ENCODE results near the gene GPR161.
"Not testable (repeated sequence)": the region's sequence is repeated elsewhere in the genome, so short reads cannot be mapped to it uniquely, and the experiment has no call there.

GPR161 gene

GRCh38 chr1:168084396-168085231, 52.1 kb downstream of the GPR161 start:
- DNase-seq, result no peak

- DNase-seq, result no peak
Measured at GRCh38 chr1:168083456-168084325, 53.0 kb downstream of the GPR161 start.

GRCh38 chr1:168082008-168082876, 54.5 kb downstream of the GPR161 start:
- peak; percentile 58 for DNase-seq

GRCh38 chr1:168081373-168082007, 55.2 kb downstream of the GPR161 start:
- no peak for DNase-seq

DNA sequence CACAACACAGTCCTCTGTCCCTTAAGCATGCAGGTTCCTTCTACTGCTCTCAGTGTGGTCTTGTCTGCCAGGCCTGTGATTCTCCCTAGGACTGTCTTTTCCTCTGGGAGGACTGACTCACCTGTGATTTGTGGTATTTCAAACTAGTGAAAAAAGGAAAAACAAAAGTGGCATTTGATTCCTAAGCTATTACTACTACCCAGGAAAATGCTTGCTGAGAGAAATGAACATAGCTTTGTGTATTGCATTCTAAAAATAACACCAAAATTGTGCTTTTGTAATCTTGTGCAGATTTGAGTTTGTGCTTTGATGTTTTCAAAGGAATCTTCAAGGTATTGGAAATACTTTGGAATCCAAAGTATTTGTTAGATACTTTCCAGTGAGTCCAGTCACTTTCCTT, 57.0 kb downstream of the GPR161 start:
- peak; percentile 77 for DNase-seq

DNA sequence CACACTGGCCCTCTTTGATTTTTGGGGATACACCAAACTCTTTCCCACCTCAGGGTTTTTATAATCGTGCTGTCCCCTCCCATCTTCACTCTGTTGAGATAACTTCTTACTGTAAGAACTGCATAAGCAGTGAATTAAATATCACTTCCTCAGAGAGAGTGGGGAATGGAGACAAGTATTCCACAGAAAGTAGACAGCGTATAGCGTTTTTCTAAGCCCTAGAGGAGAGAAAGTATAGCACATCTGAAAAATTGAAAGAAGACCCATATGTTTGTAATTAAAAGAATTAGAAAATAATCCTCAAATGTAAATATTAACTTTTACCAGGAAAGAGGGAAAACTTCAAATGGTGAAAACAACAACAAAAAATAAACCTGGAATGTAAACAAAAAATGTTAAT, 67.3 kb downstream of the GPR161 start:
- DNase-seq, result no peak

- no peak for DNase-seq
Measured at GRCh38 chr1:168065506-168065905, 71.2 kb downstream of the GPR161 start.

- no peak for DNase-seq
Measured at GRCh38 chr1:168064216-168064615, 72.5 kb downstream of the GPR161 start.

DNA sequence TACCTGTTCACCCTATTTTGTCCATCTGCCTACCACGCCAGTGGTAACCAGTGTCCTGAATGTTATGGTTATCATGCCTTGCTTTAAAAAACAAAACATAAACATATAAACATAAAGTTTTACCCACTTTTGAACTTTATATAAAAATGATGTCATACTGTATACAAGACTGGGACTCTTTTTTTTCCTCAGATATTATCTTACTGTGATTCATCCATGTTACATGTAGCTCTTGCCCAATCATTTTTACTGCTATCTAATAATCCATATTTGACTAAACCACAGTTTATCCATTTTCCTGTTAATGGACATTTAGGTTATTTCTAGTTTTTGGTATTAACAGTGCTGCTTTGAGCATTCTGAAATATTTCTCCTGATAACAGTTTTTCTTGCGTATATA, 78.8 kb downstream of the GPR161 start:
- DNase-seq, result no peak

DNA sequence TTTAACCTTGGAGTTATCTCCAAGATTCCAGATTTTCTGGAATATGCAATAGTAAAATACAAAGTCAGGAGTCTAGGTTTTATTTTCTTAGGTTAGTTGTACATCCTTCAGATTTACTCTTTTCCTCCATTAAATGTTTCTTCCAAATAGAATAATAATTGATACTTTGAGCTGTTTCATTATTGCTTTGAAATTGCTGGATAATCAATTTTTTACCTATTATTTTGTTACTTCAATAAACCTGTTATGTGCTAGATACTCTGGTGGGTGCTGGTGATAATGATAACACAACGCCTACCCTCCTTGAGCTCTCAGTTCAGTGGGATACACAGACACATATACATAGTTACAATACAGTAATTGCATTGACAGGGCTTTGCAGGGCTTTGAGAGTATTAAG, 79.4 kb downstream of the GPR161 start:
- DNase-seq, result no peak

DNA sequence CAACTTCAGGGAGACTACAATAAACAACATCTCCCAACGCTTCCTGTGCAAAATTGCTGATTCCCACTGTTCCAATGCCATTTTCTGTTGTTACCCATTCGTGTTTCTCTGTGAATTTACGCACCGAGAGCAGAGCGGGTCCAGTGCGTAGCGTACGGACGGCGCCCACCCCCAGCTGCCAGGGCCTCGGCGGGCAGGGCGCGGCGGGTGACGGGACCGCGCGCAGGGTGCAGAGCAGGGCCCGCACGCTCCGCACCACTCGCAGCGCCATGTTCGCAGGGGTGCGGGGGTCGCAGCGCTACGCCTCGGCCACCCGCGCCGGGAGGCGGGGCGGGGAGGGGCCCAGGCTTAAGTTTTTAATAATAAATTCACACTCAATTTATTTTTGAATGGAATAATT, 80.6 kb downstream of the GPR161 start:
- DNase-seq, result not testable (repeated sequence)

GRCh38 chr1:168054117-168054516, 82.6 kb downstream of the GPR161 start:
- no peak for DNase-seq

- no peak for DNase-seq
Measured at GRCh38 chr1:168053681-168054080, 83.0 kb downstream of the GPR161 start.

GRCh38 chr1:168050880-168051279, 85.8 kb downstream of the GPR161 start:
- no peak for DNase-seq

- no peak for DNase-seq
Measured at GRCh38 chr1:168050307-168050706, 86.4 kb downstream of the GPR161 start.

DNA sequence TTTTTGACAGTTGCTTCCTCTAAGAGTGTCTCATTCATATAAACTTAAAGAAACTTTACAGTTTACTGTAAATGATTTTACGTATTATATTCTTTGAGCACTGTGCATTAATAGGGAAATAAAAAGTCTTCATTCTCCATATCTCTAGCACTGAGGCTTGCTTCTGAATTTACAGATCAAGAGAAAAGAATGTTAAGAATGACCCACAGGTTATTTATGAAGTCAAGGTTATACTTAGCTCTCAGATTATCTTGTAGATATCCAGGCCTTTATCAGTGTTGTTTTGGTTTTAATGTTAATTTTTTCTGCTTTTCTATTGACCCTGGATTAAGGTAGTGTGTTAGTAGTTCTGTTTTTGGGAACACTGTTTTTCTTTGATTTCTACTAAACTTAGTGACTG, 91.4 kb downstream of the GPR161 start:
- no peak for DNase-seq

DNA sequence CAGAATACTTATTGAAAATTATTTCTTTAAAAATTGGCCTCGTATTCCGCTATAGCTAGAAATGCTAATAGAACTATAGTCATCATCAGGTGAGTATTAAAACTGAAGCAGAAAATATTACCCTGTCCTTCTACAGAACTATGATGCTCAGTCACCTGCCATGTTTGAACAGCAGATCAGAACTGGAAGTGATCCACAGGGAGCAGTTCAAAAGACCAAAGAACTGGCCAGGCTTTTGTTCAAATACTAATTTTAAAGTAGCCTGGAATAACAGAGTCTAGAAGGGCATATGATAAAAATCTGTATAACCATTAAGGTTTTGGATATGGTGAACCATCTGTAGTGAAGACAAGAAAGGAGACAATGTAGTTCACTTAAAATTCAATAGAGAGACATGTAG, 94.4 kb downstream of the GPR161 start:
- DNase-seq, result no peak

- DNase-seq, result no peak
Measured at GRCh38 chr1:168035345-168035744, 101.4 kb downstream of the GPR161 start.

- DNase-seq, result no peak
Measured at GRCh38 chr1:168032029-168032428, 104.7 kb downstream of the GPR161 start.

DNA sequence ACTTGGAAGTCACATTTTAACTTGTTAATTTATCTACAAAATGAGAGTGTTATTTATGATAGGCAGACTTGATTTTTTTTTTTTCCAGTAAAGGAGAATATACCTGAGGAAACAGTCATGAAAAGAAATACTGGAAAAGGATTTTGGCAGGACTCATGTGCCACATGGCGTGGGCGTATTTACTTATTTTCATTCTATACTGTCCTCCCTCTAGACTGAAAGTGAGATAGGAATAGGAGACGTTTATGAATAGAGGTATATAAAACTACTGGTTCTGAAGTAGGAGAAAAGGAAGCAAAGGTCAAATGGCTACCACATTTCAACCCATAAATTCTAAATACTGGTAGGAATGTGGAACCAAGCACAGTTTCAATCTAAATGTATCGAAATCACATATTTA, 105.1 kb downstream of the GPR161 start:
- no peak for DNase-seq

GRCh38 chr1:168031198-168031597, 105.5 kb downstream of the GPR161 start:
- DNase-seq, result no peak
